GM19025 (cell line): ENCODE data around the gene RBPMS2.
"Not testable (repeated sequence)": the region's sequence is repeated elsewhere in the genome, so short reads cannot be mapped to it uniquely, and the experiment has no call there.

ENCODE experiments used
- ATAC-seq: cut with Tn5 transposase; IDR thresholded peaks from one replicate; pipeline ENCODE4 v1.9.1; 2021; ENCODE audit warnings: mild to moderate bottlenecking, low read depth, moderate library complexity; ENCODE audit not compliant: unreplicated experiment

Gene RBPMS2

GRCh38 chr15:64775551-64776401 lies at the start of gene RBPMS2:
TSS of gene RBPMS2 (minus strand) at chr15:64775589. CDS start at chr15:64775319, 270 bp downstream.
- ATAC-seq, result no peak

- ATAC-seq, result no peak
These were observed 49.6 kb upstream of the RBPMS2 start for GRCh38 chr15:64824929-64825430.

GRCh38 chr15:64816452-64816851 lies 41.1 kb upstream of the RBPMS2 start:
- ATAC-seq, result no peak

DNA sequence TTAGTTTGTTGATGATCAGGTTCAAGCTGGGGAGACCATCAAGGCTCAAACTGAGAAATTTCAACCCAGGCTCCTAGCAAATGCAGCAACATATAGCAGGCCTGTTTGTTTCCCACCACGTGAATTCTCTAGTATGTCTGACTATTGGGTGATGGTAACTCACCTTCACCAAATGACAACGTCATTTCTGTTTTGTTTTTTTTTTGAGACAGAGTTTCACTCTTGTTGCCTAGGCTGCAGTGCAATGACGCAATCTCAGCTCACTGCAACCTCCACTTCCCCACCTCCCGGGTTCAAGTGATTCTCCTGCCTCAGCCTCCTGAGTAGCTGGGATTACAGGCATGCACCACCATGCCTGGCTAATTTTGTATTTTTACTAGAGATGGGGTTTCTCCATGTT lies 39.6 kb upstream of the RBPMS2 start:
- not testable (repeated sequence) for ATAC-seq

DNA sequence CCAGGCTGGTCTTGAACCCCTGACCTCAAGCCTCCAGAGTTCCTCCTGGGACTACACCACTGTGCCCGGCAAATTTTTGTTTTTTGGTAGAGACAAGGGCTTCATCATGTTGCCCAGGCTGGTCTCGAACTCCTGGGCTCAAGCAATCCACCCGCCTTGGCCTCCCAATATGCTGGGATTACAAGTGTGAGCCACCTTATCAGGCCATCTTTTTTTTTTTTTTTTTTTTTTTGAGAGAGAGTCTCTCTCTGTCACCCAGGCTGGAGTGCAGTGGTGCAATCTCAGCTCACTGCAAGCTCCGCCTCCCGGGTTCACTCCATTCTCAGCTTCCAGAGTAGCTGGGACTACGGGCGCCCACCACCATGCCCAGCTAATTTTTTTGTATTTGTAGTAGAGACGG lies 38.9 kb upstream of the RBPMS2 start:
- not testable (repeated sequence) for ATAC-seq

GRCh38 chr15:64813075-64813474 lies 37.7 kb upstream of the RBPMS2 start:
- peak; percentile 50 for ATAC-seq

DNA sequence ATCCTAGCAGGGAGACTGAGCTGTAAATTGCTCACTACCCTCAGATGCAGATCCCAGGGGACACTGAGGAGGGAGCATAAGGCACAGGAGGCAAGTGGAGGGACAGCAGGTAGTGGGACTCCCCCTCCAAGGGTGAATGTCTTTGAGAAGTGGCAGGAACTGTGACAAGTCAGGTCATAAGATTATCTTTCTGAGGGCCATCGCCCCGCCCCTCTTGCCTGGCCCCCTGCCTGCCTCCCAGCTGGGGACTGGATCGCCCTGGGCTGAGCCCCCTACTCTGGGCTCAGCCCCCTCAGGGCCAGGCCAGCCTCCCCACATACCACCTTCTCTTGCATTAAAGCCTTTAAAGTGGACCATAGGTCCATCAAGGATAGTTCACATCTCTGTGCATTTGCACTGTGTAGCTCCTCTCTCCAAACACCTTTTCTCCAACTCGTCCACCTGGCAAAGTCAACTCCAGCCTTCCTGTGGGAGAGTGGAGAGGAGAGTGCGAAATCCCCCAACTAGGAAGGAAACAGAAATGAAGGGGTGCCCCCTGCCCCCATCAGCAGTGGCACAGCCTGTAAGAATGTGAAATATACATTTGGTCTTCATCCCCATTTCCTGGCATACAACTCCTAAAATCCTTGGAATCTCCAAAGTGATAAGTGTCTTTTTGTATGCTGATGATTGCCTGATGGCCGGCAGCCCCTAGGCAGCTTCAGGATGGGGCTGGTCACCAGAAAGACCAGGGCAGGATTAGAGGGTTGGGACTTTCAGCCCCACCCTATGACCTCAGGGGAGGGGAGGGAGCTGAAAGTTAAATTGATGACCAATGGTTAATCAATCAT lies 35.3 kb upstream of the RBPMS2 start:
- ATAC-seq, result no peak

- ATAC-seq, result no peak
These were observed 34.5 kb upstream of the RBPMS2 start for GRCh38 chr15:64809649-64810496.

DNA sequence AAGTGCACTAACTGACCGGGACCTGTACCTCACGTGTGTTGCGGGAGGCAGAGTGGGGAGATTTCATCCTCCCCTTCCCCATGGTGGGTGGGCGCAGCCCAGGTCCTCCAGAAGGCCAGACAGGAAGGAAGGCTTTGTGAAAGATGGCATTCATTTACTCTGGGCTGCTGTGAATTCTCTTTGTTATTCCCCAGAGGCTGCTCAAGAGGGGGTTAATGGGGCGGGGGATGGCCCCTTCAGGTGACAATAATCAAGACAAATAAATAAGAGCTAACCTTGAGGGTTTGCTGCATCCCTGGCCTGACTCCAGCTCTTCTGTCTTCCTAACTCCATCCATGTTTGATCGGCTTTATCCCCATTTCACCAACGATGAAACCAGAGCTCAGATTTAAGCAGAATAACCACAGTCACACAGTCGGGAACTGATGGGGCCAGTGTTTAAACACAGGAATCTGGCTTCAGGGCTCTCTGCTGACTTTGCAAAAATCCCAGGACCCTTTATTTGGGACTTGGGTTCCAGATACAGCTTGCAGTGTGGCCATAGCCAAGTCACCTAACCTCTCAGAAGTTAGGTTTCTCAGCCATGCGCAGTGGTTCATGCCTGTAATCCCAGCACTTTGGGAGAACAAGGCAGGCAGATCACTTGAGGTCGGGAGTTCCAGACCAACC lies 33.5 kb upstream of the RBPMS2 start:
- no peak for ATAC-seq

DNA sequence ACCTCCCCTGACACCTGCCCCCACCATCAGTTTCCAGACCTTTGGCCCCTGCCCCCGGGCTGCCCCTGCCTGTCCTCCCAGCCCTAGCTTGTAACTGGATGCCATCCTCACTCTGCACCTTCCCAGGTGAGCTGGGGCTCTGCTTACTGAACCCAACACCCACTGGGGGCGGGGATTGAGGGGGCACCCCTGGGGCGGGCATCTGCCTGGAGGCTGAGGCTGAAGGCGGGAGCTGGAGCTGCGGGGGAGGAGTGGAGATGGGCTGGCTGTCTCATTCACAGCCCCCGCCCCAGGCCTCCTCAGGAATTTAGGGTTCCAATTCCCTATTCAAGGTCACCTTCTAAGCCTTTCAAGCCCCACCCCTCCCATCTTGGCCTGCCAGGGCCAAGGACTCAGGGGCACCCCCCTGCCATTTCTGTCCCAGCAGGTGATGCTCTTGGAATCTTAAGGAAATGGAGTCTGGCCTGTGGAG lies 32.4 kb upstream of the RBPMS2 start:
- ATAC-seq, result no peak

GRCh38 chr15:64807051-64807749 lies 31.8 kb upstream of the RBPMS2 start:
- ATAC-seq, result no peak

DNA sequence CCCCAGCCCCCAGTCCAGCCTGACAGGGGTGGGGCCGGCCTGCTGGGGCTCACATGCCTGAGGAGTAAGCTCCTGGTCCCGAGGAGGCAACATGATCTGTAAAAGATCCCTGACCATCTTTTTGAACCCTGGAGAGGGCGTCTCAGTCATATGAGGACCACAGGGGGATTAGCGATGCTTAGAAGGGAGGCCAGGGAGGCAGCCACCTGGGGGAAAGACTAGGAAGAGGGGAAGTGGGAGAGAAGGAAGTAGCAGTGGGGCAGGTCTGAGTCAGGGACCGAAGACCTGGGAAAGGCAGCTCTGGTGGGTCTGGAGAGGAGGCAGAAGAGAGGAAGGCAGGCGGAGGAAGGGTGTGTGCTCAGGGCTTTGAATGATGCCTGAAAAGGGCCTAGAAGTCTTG lies 31.1 kb upstream of the RBPMS2 start:
- no peak for ATAC-seq

GRCh38 chr15:64804619-64805018 lies 29.2 kb upstream of the RBPMS2 start:
- ATAC-seq, result no peak

DNA sequence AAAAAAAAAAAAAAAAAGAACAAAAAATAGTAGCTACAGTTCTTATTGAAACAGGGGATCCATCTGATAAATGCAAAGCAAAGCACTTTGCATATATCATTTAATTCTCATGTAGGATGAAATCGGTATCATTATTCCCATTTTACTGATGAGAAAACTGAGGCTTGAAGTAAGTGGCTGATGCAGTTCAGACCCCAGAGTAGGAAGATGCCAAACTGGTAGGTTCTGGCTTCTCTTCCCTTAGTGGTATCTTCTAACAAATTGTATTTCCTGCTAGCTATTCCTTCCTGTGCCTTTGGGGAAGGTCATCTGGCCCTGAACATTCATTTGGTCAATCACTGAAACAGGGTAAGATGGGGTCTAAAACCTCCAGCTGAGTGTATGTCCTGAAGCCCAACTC lies 28.1 kb upstream of the RBPMS2 start:
- ATAC-seq, result no peak

GRCh38 chr15:64800476-64800875 lies 25.1 kb upstream of the RBPMS2 start:
- ATAC-seq, result no peak

- not testable (repeated sequence) for ATAC-seq
These were observed 23.5 kb upstream of the RBPMS2 start for GRCh38 chr15:64798905-64799304.

DNA sequence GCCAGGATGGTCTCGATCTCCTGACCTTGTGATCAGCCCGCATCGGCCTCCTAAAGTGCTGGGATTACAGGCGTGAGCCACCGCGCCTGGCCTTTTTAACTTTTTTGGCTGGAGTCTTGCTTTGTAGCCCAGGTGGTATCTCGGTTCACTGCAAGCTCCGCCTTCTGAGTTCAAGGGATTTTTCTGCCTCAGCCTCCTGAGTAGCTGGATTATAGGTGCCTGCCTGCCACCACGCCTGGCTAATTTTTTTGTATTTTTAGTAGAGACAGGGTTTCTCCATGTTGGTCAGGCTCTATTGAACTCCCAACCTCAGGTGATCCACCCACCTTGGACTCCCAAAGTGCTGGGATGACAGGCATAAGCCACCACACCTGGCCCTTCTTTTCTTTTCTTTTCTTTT lies 20.5 kb upstream of the RBPMS2 start:
- not testable (repeated sequence) for ATAC-seq

- ATAC-seq, result not testable (repeated sequence)
These were observed 19.9 kb upstream of the RBPMS2 start for GRCh38 chr15:64795299-64795698.

DNA sequence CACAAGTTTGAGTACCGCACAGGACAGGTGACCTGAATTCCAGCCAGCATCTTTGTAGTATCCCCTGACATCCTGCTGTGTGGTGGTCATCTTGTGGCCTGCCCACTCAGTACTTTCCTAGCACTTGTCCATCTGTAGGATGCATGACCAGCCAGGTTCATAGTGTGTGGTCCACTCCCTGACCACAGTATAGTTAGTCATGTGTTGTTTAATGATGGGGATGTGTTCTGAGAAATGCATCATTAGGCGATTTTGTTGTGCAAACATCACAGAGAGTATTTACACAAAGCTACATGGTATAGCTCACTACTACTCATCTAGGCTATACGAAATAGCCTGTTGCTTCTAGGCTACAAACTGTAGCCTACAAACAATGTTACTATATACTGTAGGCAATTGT lies 16.9 kb upstream of the RBPMS2 start:
- no peak for ATAC-seq
